Measurements from ENCODE around the gene CD244.

Gene CD244

DNA sequence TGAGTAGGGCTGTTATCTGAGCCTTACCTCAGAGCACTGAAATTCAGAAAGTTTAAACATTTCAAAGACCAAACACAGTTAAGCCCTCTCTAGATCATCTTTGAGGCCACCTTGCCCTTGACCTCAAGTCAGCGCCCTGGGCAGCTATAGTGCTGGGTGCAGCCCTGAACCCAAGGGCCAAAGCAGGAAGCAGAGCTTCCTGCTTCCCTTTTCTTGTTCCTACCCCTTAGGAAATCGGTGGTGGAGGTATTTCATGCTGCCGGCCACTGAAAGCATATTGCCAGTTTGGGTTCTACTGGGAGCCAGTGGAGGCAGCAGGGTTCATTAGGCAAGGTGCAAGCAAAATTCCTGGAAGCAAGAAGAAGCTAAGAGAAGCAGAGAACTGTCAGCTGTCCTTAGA is 26.1 kb downstream of the CD244 start:
- H4K20me1 ChIP-seq (ENCODE audit: insufficient read depth, low read length) = no peaks in the 10 kb centered on the region
- no peak overlapping the region for H3K9ac ChIP-seq (ENCODE audit: low read length)
- peaks cover 7% of the 10 kb centered on the region for H3K4me1 ChIP-seq (ENCODE audit: low read length)
- H3K27ac ChIP-seq (ENCODE audit: low read length) = no peak overlapping the region
- H3K4me3 ChIP-seq (ENCODE audit: low read length) = no peak overlapping the region
- no peaks in the 10 kb centered on the region for H3K27me3 ChIP-seq (ENCODE audit: low read depth, low read length)
- TF ChIP-seq EZH2phosphoT487 (IDR thresholded peaks at IDR 0.05; ENCODE audit: low read depth) = no peak
- TF ChIP-seq, protein P1, sequence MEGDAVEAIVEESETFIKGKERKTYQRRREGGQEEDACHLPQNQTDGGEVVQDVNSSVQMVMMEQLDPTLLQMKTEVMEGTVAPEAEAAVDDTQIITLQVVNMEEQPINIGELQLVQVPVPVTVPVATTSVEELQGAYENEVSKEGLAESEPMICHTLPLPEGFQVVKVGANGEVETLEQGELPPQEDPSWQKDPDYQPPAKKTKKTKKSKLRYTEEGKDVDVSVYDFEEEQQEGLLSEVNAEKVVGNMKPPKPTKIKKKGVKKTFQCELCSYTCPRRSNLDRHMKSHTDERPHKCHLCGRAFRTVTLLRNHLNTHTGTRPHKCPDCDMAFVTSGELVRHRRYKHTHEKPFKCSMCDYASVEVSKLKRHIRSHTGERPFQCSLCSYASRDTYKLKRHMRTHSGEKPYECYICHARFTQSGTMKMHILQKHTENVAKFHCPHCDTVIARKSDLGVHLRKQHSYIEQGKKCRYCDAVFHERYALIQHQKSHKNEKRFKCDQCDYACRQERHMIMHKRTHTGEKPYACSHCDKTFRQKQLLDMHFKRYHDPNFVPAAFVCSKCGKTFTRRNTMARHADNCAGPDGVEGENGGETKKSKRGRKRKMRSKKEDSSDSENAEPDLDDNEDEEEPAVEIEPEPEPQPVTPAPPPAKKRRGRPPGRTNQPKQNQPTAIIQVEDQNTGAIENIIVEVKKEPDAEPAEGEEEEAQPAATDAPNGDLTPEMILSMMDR (IDR thresholded peaks at IDR 0.05; ENCODE audit: low read depth, low read length) = no peak
- H3K9me3 ChIP-seq (ENCODE audit: insufficient read depth, low read length) = no peaks in the 10 kb centered on the region
- H3K79me2 ChIP-seq (ENCODE audit: low read length) = no peaks in the 10 kb centered on the region
- no peaks in the 10 kb centered on the region for H3K36me3 ChIP-seq (replicated peaks; ENCODE audit: low read depth, low read length)
- H2AFZ ChIP-seq (ENCODE audit: low read depth, low read length) = no peak overlapping the region
- H3K4me2 ChIP-seq (ENCODE audit: low read length) = no peak overlapping the region

DNA sequence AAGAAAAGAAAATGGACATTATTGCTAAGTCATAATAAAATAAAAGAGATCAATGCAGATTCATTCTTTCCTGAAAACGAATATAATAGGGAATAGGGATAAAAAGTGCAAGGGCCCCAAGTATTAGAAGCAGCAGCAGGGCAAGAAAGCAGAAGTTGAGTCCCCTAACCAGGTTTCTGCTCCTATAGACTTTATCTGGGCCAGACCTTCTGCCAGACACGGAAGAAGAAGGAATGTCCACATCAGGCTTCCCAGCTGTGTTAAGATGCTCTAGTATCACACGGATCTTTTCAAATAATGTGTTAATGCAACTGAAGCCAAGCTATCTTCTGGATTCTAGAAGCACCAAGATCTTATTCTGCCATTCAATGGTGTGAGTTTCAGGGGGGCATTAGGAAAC is 26.9 kb downstream of the CD244 start:
- Histone ChIP-seq H3K27ac (ENCODE audit: low read length) (no peak overlapping the region), H3K27me3 (ENCODE audit: low read depth, low read length) (no peaks in the 10 kb centered on the region), H3K4me1 (ENCODE audit: low read length) (peaks cover 7% of the 10 kb centered on the region), H3K4me3 (ENCODE audit: low read length) (no peak overlapping the region), H3K9ac (ENCODE audit: low read length) (no peak overlapping the region), H3K79me2 (ENCODE audit: low read length) (no peaks in the 10 kb centered on the region), H3K4me2 (ENCODE audit: low read length) (no peak overlapping the region), H4K20me1 (ENCODE audit: insufficient read depth, low read length) (no peaks in the 10 kb centered on the region), H3K9me3 (ENCODE audit: insufficient read depth, low read length) (no peaks in the 10 kb centered on the region), H2AFZ (ENCODE audit: low read depth, low read length) (no peak overlapping the region), H3K36me3 (replicated peaks; ENCODE audit: low read depth, low read length) (no peaks in the 10 kb centered on the region)
- TF ChIP-seq, protein P1 (IDR thresholded peaks at IDR 0.05; ENCODE audit: low read depth, low read length) = no peak
- TF ChIP-seq EZH2phosphoT487 (IDR thresholded peaks at IDR 0.05; ENCODE audit: low read depth) = no peak

DNA sequence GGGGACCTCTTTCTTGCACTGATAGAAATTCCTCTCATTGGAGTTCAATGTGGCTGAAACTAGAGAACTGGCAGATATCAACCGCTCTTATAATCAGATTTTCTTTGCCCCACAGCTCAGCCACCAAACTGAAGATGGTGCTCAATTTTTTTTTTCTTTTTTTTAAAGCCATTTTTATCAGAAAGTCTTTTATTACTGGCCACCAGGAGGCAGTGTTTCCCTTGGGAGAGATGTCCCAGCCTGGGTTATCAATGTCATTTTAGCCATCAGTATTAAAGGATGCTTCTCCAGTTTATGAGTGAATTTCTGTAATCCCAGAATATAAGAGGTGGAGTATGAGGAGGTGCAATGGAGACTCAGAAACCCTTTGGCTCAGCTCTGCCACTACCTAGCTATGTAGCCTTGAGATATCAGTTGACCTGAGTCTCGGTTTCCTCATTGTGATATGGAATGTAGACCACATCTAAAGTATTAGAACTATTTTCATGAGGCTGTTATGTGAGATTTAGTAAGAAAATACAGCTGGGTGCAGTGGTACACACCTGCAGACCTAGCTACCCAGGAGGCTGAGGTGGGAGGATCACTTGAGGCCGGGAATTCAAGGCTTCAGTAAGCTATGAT is 27.6 kb downstream of the CD244 start:
- H3K27ac ChIP-seq (ENCODE audit: low read length) = no peak overlapping the region
- H3K36me3 ChIP-seq (replicated peaks; ENCODE audit: low read depth, low read length) = no peaks in the 10 kb centered on the region
- no peaks in the 10 kb centered on the region for H3K79me2 ChIP-seq (ENCODE audit: low read length)
- H2AFZ ChIP-seq (ENCODE audit: low read depth, low read length) = no peak overlapping the region
- H3K9me3 ChIP-seq (ENCODE audit: insufficient read depth, low read length) = no peaks in the 10 kb centered on the region
- H3K9ac ChIP-seq (ENCODE audit: low read length) = no peak overlapping the region
- H3K4me3 ChIP-seq (ENCODE audit: low read length) = no peak overlapping the region
- no peaks in the 10 kb centered on the region for H3K27me3 ChIP-seq (ENCODE audit: low read depth, low read length)
- H3K4me2 ChIP-seq (ENCODE audit: low read length) = no peak overlapping the region
- H3K4me1 ChIP-seq (ENCODE audit: low read length) = peaks cover 7% of the 10 kb centered on the region
- no peaks in the 10 kb centered on the region for H4K20me1 ChIP-seq (ENCODE audit: insufficient read depth, low read length)
- TF ChIP-seq EZH2phosphoT487 (IDR thresholded peaks at IDR 0.05; ENCODE audit: low read depth) = no peak
- TF ChIP-seq, protein P1 (IDR thresholded peaks at IDR 0.05; ENCODE audit: low read depth, low read length) = peak; percentile 88

DNA sequence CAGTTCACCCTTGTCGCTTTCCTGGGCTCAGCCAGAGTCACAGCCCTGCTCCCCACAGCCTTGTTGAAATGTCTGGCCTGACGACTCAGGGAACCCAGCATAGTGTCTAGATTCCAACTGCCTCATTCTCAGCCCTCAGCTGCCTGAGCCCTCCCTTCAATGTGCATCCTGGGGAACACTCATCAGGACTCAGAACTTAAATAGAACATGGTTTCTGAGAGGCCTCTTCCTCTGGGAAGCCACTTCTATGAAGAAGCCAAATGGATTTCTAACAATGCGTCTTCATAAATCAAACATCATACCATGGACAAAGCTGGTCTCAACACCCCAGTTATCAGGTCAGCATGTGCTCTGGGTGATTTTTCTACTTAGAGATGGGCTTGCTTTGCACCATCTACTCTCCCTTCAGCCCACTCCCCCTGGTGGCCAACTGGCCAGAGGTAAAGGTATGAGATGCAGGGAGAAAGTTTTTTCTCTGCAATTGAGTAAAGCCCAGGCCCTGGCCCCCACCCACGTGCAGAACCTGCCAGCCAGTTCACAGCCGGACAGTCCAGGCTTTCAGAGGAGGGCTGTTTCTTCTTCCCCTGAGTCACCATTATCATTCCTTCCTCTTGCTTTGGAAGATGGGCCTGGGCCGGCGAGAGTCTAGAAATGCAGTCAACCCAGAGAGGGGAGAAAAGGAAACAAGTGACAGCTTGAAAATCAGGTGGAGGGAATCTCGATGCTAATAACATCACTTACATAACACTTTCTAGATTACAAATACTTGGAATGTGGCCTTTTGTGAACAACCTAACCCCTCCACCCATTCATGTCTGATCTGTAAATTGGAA is 32.1 kb downstream of the CD244 start:
- Histone ChIP-seq H3K27ac (ENCODE audit: low read length) (no peak overlapping the region), H3K9ac (ENCODE audit: low read length) (no peak overlapping the region), H3K36me3 (replicated peaks; ENCODE audit: low read depth, low read length) (no peaks in the 10 kb centered on the region), H3K4me1 (ENCODE audit: low read length) (no peaks in the 10 kb centered on the region), H3K27me3 (ENCODE audit: low read depth, low read length) (no peaks in the 10 kb centered on the region), H3K79me2 (ENCODE audit: low read length) (no peaks in the 10 kb centered on the region), H3K9me3 (ENCODE audit: insufficient read depth, low read length) (no peaks in the 10 kb centered on the region), H4K20me1 (ENCODE audit: insufficient read depth, low read length) (no peaks in the 10 kb centered on the region), H2AFZ (ENCODE audit: low read depth, low read length) (no peak overlapping the region), H3K4me2 (ENCODE audit: low read length) (no peak overlapping the region), H3K4me3 (ENCODE audit: low read length) (no peak overlapping the region)
- TF ChIP-seq, protein P1 (IDR thresholded peaks at IDR 0.05; ENCODE audit: low read depth, low read length) = peak; percentile 93
- TF ChIP-seq EZH2phosphoT487 (IDR thresholded peaks at IDR 0.05; ENCODE audit: low read depth) = no peak

All from OCI-LY3 (cell line).